RWPE1 (cell line): ENCODE measurements around the gene KSR1.

Experiments
- CTCF ChIA-PET: fragments of 350-600 bp; sonication (Branson Sonifier 250); formaldehyde crosslinking; extraction: SDS; loops from one replicate; lab custom pipeline; 2021; lab: Yijun Ruan, JAX
- POLR2A ChIA-PET: fragments of 400-600 bp; formaldehyde crosslinking; extraction: SDS; loops from one replicate; lab custom pipeline; 2020; ENCODE audit warnings: antibody characterized with exemption; ENCODE audit not compliant: low non-redundant PET; lab: Yijun Ruan, JAX
- DNase-seq: peaks from one replicate; pipeline ENCODE4 v3.0.0; 2012; ENCODE audit warnings: low spot score
- H3K27ac ChIP-seq: fragments of 450-650 bp; 2 replicates; pipeline ENCODE4 v1.5.1; 2017
- TF ChIP-seq, protein P1 (sequence below): fragments of 450-650 bp; conservative IDR thresholded peaks from 2 replicates; pipeline ENCODE4 v1.5.1; 2017; ENCODE audit warnings: low read depth, mild to moderate bottlenecking

Gene KSR1

DNA sequence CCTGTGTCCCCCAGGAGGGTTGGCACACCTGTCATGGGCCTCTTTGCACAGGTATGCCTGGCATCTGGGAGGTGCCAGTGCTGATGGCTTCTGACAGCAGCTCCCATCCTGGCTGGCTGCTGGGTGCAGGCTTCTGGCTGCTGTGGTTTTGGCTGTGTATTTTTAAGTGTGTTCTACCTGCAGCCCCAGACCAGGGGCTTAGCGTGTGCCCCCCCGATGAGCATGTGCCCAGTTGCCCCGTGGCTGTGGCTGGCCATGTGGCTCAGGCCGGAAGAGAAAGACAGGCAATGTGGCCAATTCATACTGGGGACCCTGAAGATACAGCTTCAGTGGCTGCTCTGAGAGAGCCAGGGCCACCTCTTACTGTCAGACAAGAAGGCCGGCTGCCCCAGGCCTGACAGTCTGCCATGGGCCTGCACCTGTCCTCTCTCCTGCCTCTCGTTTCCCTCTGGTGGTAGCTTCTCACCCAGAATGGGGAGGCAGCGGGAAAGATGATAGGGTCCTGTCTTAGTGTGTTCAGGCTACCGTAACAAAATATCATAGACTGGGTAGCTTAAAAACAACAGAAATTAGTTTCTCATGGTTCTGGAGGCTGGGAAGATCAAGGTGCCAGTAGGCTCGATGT lies 137.1 kb downstream of the KSR1 start:
- DNase-seq: no peak
- ChIA-PET POLR2A (no interaction called here), CTCF (interaction anchor here (1.1 kb wide), 1 partner anchor 163 kb away, joined by 3 read pairs; no protein-coding TSS in a partner anchor)
- H3K27ac ChIP-seq: no peak overlapping the region
- TF ChIP-seq, protein P1, sequence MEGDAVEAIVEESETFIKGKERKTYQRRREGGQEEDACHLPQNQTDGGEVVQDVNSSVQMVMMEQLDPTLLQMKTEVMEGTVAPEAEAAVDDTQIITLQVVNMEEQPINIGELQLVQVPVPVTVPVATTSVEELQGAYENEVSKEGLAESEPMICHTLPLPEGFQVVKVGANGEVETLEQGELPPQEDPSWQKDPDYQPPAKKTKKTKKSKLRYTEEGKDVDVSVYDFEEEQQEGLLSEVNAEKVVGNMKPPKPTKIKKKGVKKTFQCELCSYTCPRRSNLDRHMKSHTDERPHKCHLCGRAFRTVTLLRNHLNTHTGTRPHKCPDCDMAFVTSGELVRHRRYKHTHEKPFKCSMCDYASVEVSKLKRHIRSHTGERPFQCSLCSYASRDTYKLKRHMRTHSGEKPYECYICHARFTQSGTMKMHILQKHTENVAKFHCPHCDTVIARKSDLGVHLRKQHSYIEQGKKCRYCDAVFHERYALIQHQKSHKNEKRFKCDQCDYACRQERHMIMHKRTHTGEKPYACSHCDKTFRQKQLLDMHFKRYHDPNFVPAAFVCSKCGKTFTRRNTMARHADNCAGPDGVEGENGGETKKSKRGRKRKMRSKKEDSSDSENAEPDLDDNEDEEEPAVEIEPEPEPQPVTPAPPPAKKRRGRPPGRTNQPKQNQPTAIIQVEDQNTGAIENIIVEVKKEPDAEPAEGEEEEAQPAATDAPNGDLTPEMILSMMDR: no peak

DNA sequence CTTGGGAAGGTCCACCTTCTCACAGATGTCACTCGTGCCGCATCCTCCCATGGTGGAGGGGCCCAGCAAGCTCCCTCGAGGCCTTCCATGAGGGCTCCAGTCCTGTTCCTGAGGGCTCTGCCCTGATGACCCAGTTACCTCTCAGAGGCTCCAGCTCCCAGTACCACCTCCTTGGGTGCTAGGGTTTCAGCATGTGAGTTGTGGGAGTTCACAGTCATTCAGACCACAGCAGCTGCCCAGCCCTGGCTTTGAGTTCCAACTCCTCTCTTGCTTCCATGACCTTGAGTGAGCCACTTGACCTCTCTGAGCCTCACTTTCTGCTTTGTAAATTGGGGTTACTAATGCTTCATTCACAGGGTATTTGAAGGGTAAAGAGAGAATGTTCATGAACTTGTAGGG lies 137.6 kb downstream of the KSR1 start:
- TF ChIP-seq, protein P1: no peak
- ChIA-PET POLR2A (no interaction called here), CTCF (interaction anchor here (1.1 kb wide), 1 partner anchor 162 kb away, joined by 3 read pairs; no protein-coding TSS in a partner anchor)
- no peak for DNase-seq
- no peak overlapping the region for H3K27ac ChIP-seq

DNA sequence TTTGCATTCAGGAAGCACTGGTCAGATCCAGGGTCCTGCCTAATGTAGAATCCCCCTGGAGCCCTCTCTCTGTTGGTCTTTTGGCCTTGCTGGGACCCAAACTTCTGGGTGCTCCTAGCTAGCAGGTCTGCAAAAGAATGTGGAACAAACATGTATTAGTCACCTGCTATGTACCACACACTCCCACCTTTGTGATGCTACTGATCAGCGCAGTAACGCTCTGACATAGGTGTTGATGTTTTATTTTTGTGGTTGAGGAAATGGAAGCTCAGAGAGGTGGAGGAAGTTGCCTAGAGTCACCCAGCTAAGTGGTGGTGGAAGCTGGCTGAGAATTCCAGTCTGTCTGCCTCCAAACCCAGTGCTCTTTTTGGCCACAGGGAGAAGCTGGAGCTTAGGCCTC lies 139.0 kb downstream of the KSR1 start:
- CTCF ChIA-PET: interaction anchor here (0.8 kb wide), 1 partner anchor 101 kb away, joined by 3 read pairs; no protein-coding TSS in a partner anchor
- POLR2A ChIA-PET: no interaction called here
- H3K27ac ChIP-seq: no peak overlapping the region
- no peak for DNase-seq
- TF ChIP-seq, protein P1: no peak

DNA sequence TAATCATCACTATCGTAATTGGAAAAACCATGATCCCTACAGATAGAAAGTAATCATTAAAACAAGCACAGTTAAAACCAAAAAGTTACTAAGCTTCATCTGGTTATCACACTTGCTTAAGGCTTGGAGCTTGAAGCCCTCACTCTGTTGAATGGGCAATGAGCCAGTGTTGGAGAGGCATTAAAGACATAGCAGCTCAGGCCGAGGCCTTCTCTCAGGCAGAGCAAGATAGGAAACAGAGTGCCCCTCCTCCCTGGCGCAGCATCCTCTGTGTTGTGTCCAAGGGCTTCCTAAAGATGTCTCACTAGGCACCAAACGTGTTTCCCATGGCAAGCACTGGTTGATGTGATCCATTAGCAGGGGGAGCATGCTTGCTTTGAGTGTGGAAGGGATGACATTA lies 139.8 kb downstream of the KSR1 start:
- TF ChIP-seq, protein P1: no peak
- H3K27ac ChIP-seq: no peak overlapping the region
- ChIA-PET POLR2A (no interaction called here), CTCF (interaction anchor here (0.6 kb wide), 1 partner anchor 252 kb away, joined by 5 read pairs; no protein-coding TSS in a partner anchor)
- DNase-seq: no peak

DNA sequence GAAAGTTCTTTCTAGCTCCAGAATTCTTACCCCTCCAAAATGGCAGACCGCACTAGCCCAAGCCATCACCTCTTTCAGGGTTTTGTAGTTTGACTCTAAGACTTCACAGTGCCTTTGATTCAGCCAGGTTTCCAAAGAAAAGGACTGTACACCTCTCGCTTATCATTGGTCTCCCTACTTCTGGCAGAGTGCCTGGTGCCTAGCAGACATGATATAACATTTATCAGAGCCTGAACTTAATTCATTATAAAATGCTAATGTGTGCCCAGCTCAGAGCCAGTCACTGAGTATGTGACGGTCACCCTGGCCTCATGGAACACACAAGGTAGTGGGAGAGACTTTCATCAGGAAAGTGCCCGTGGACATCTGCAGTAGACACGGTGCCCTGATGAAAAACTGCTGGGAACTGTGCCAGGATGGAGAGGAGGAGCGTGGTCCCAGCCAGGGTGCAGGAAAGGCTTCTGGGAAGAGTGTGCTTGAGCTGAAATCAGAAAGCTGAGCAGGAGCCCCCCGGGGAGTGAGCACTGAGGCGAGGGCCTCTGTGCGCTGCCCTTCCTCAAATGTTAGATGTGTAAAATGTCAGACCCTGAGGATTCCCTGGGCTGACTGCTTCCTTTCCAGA lies 140.4 kb downstream of the KSR1 start:
- DNase-seq: no peak
- CTCF ChIA-PET: no interaction called here
- POLR2A ChIA-PET: no interaction called here
- TF ChIP-seq, protein P1: no peak
- H3K27ac ChIP-seq: no peak overlapping the region

DNA sequence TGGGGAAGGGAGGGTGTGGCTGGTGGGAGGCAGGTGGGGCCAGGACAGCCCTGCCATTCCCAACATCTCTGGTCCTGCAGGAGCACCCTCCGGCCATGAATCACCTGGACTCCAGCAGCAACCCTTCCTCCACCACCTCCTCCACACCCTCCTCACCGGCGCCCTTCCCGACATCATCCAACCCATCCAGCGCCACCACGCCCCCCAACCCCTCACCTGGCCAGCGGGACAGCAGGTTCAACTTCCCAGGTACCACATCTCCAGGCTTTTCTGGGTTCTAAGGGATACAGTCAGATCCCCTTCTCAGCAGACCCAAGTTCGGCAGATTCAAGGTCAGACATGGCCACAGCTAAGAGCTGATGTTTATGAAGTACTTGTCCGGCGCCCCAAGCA lies 140.9 kb downstream of the KSR1 start:
- ChIA-PET CTCF (interaction anchor here (0.8 kb wide), 1 partner anchor 103 kb away, joined by 4 read pairs; no protein-coding TSS in a partner anchor), POLR2A (no interaction called here)
- TF ChIP-seq, protein P1: no peak
- H3K27ac ChIP-seq: no peak overlapping the region
- DNase-seq: no peak
